Measurements from ENCODE around the gene DNAJC4. TPM values are rescaled to one million over a fixed set of nuclear protein-coding genes. Genes with fewer than 3 reads are reported as not detected.

The DNAJC4 gene
- total and polyA plus RNA-seq, 5 donors: 46.3 to 95.7 (median 51.8) TPM

GRCh38 chr11:64231546-64231945 is 1.2 kb downstream of the DNAJC4 start:
- peak in 2 of 3 donors; percentile 41 to 51 for DNase-seq
- WGBS: 89% methylated on average over 7 of the region's 7 CpGs
- Histone ChIP-seq H3K4me1 (ENCODE audit: control insufficient read depth, insufficient read depth, low read length) (no peaks in the 10 kb centered on the region), H3K27me3 (ENCODE audit: control insufficient read depth, insufficient read depth) (no peaks in the 10 kb centered on the region), H3K27ac (ENCODE audit: low read length) (no peak overlapping the region), H3K4me3 (ENCODE audit: low read length) (no peak overlapping the region), H3K9me3 (ENCODE audit: control insufficient read depth, low read length) (no peaks in the 10 kb centered on the region)
- no peak for ATAC-seq
- intact Hi-C loops (cut with DNase I): no loop called here

- intact Hi-C loops (cut with DNase I): no loop called here
- ATAC-seq (no peak), DNase-seq (peak in 2 of 3 donors; percentile 56 to 59)
- H3K4me3 ChIP-seq (ENCODE audit: low read length): no peak overlapping the region
- H3K27ac ChIP-seq (ENCODE audit: low read length): no peak overlapping the region
- no peaks in the 10 kb centered on the region for H3K4me1 ChIP-seq (ENCODE audit: control insufficient read depth, insufficient read depth, low read length)
- WGBS: 86% methylated on average over 15 of the region's 15 CpGs
- no peaks in the 10 kb centered on the region for H3K9me3 ChIP-seq (ENCODE audit: control insufficient read depth, low read length)
- H3K27me3 ChIP-seq (ENCODE audit: control insufficient read depth, insufficient read depth): no peaks in the 10 kb centered on the region
Measured at GRCh38 chr11:64232182-64232966, 2.0 kb downstream of the DNAJC4 start.

- intact Hi-C loops (cut with DNase I): no loop called here
- 87% methylated on average over 8 of the region's 8 CpGs for WGBS
- H3K4me1 ChIP-seq (ENCODE audit: control insufficient read depth, insufficient read depth, low read length): no peaks in the 10 kb centered on the region
- H3K4me3 ChIP-seq (ENCODE audit: low read length): no peak overlapping the region
- no peak overlapping the region for H3K27ac ChIP-seq (ENCODE audit: low read length)
- DNase-seq: no peak
- ATAC-seq: no peak
- no peaks in the 10 kb centered on the region for H3K27me3 ChIP-seq (ENCODE audit: control insufficient read depth, insufficient read depth)
- H3K9me3 ChIP-seq (ENCODE audit: control insufficient read depth, low read length): no peaks in the 10 kb centered on the region
Measured at GRCh38 chr11:64232967-64233315, 2.6 kb downstream of the DNAJC4 start.

- no peaks in the 10 kb centered on the region for H3K9me3 ChIP-seq (ENCODE audit: control insufficient read depth, low read length)
- peak; percentile 85 to 95 (median 93) for DNase-seq
- intact Hi-C loops (cut with DNase I): no loop called here
- H3K27ac ChIP-seq (ENCODE audit: low read length): peak within 1 kb of the TSS; percentile 81
- H3K4me3 ChIP-seq (ENCODE audit: low read length): peak within 1 kb of the TSS; percentile 94
- 2% methylated on average over 59 of the region's 62 CpGs for WGBS
- H3K4me1 ChIP-seq (ENCODE audit: control insufficient read depth, insufficient read depth, low read length): no peaks in the 10 kb centered on the region
- ATAC-seq: peak; percentile 65 to 67
- H3K27me3 ChIP-seq (ENCODE audit: control insufficient read depth, insufficient read depth): no peaks in the 10 kb centered on the region
Measured at GRCh38 chr11:64233913-64234586, 3.7 kb downstream of the DNAJC4 start, which contains the start of gene VEGFB. VEGFB (plus strand) TSS chr11:64234584; CDS start chr11:64234834, 250 bp downstream.

GRCh38 chr11:64234647-64235379 is 4.5 kb downstream of the DNAJC4 start:
- H3K27me3 ChIP-seq (ENCODE audit: control insufficient read depth, insufficient read depth): no peaks in the 10 kb centered on the region
- 3% methylated on average over 80 of the region's 80 CpGs for WGBS

GRCh38 chr11:64235437-64236161 is 5.3 kb downstream of the DNAJC4 start:
- peaks cover 3% of the 10 kb centered on the region for H3K4me1 ChIP-seq (ENCODE audit: control insufficient read depth, insufficient read depth, low read length)
- DNase-seq: peak in 2 of 3 donors; percentile 59 to 60
- WGBS: 83% methylated on average over 12 of the region's 12 CpGs
- peak overlapping the region; percentile 94 for H3K4me3 ChIP-seq (ENCODE audit: low read length)
- no peak for ATAC-seq
- H3K9me3 ChIP-seq (ENCODE audit: control insufficient read depth, low read length): no peaks in the 10 kb centered on the region
- H3K27ac ChIP-seq (ENCODE audit: low read length): peak overlapping the region; percentile 80
- no peaks in the 10 kb centered on the region for H3K27me3 ChIP-seq (ENCODE audit: control insufficient read depth, insufficient read depth)
- intact Hi-C loops (cut with DNase I): loop anchor here in 1 of 4 donors (5.0 kb wide), 1 partner anchor 67 kb away; the partner anchor contains the start of gene CATSPERZ

More at GRCh38 chr11:64234647-64235379, 4.5 kb downstream of the DNAJC4 start:
- Histone ChIP-seq H3K9me3 (ENCODE audit: control insufficient read depth, low read length) (no peaks in the 10 kb centered on the region), H3K4me1 (ENCODE audit: control insufficient read depth, insufficient read depth, low read length) (no peaks in the 10 kb centered on the region), H3K27ac (ENCODE audit: low read length) (peak overlapping the region; percentile 80), H3K4me3 (ENCODE audit: low read length) (peak overlapping the region; percentile 94)
- DNase-seq (peak; percentile 68 to 88 (median 85)), ATAC-seq (peak; percentile 32 to 38)
- intact Hi-C loops (cut with DNase I): loop anchor here in 1 of 4 donors (5.0 kb wide), 1 partner anchor 67 kb away; the partner anchor contains the start of gene CATSPERZ

GRCh38 chr11:64237484-64237951 is 7.2 kb downstream of the DNAJC4 start:
- intact Hi-C loops (cut with DNase I): loop anchor here in 1 of 4 donors (5.0 kb wide), 1 partner anchor 65 kb away; the partner anchor contains the start of gene CATSPERZ
- WGBS: 77% methylated on average over 12 of the region's 12 CpGs
- Histone ChIP-seq H3K4me1 (ENCODE audit: control insufficient read depth, insufficient read depth, low read length) (peaks cover 6% of the 10 kb centered on the region), H3K9me3 (ENCODE audit: control insufficient read depth, low read length) (no peaks in the 10 kb centered on the region), H3K4me3 (ENCODE audit: low read length) (no peak overlapping the region), H3K27me3 (ENCODE audit: control insufficient read depth, insufficient read depth) (no peaks in the 10 kb centered on the region), H3K27ac (ENCODE audit: low read length) (no peak overlapping the region)
- ATAC-seq: no peak
- peak in 2 of 3 donors; percentile 58 to 66 for DNase-seq

- H3K27me3 ChIP-seq (ENCODE audit: control insufficient read depth, insufficient read depth): no peaks in the 10 kb centered on the region
- WGBS: 89% methylated on average over 9 of the region's 9 CpGs
- peaks cover 7% of the 10 kb centered on the region for H3K4me1 ChIP-seq (ENCODE audit: control insufficient read depth, insufficient read depth, low read length)
- DNase-seq (peak in 2 of 3 donors; percentile 46 to 50), ATAC-seq (no peak)
- no peak overlapping the region for H3K4me3 ChIP-seq (ENCODE audit: low read length)
- intact Hi-C loops (cut with DNase I): loop anchor here in 1 of 4 donors (5.0 kb wide), 1 partner anchor 64 kb away; the partner anchor contains the start of gene CATSPERZ
- no peaks in the 10 kb centered on the region for H3K9me3 ChIP-seq (ENCODE audit: control insufficient read depth, low read length)
- no peak overlapping the region for H3K27ac ChIP-seq (ENCODE audit: low read length)
Measured at GRCh38 chr11:64238076-64238475, 7.7 kb downstream of the DNAJC4 start.

- Histone ChIP-seq H3K27me3 (ENCODE audit: control insufficient read depth, insufficient read depth) (no peaks in the 10 kb centered on the region), H3K27ac (ENCODE audit: low read length) (no peak overlapping the region), H3K9me3 (ENCODE audit: control insufficient read depth, low read length) (no peaks in the 10 kb centered on the region), H3K4me1 (ENCODE audit: control insufficient read depth, insufficient read depth, low read length) (peaks cover 7% of the 10 kb centered on the region), H3K4me3 (ENCODE audit: low read length) (no peak overlapping the region)
- intact Hi-C loops (cut with DNase I): loop anchor here in 1 of 4 donors (5.0 kb wide), 1 partner anchor 63 kb away; the partner anchor contains the start of gene CATSPERZ
- 77% methylated on average over 5 of the region's 5 CpGs for WGBS
- DNase-seq: peak in 1 of 3 donors; percentile 48
- no peak for ATAC-seq
Measured at GRCh38 chr11:64238999-64239398, 8.7 kb downstream of the DNAJC4 start.

All from right cardiac atrium (tissue), 5 donors.